ENCODE data around the gene AGPAT4.

AGPAT4 gene

GRCh38 chr6:161254464-161255253 lies 19.2 kb downstream of the AGPAT4 start:
- no peak for DNase-seq

DNA sequence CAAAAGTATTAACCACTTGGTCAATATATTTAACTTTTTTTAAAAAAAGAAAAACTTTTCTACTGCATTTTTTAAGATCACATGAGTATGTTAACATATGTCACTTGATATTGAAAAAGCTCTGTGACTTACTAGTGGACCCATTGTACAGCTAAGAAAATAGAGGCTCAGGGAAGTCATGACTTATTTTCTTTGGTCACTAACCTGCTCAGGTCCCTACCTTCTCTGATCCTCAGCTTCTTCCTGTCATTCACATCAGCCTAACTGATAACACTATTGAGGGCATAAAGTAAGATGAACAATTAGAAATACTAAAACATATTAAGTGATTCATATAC lies 19.8 kb downstream of the AGPAT4 start:
- DNase-seq: no peak

DNA sequence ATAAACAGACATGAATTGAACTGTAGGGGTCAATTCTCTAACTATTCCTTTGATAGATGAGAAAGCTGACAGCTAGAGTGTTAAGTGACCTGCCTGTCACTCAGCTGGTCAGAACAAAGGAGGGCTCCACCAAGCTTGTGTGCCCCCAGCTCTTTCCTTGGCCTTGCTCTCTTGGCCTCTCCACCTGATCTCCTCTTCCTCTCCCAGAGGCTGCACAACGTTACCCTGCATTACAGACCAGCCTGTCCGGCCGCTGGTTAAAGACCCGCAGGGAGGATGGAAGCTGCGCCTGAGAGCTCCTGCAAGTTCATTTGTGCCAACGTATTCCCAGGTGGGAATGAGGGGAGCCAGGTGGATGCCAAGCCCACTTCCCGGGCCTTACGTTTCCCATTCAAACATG lies 22.5 kb downstream of the AGPAT4 start:
- no peak for DNase-seq

GRCh38 chr6:161249327-161249726 lies 24.5 kb downstream of the AGPAT4 start:
- DNase-seq: no peak

DNA sequence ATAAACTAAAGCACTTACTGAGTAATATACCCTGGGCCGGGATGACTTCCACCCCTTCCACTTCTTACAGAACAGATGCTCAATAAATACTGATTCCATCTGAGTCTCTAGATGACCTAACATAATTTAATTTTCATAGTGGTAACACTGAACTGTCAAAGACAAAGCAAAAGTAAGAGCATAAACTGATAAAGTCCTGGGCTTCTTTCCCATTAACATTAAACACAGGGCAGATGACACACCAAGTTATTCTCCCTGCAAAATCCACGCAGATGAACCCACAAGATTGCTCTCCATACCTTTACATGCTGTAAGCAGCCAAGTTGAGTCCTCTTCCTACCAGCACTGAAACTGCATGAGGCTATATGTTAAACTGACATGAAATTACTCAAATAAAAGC lies 27.1 kb downstream of the AGPAT4 start:
- no peak for DNase-seq

GRCh38 chr6:161245363-161245762 lies 28.5 kb downstream of the AGPAT4 start:
- DNase-seq: no peak

GRCh38 chr6:161244725-161245124 lies 29.1 kb downstream of the AGPAT4 start:
- no peak for DNase-seq

DNA sequence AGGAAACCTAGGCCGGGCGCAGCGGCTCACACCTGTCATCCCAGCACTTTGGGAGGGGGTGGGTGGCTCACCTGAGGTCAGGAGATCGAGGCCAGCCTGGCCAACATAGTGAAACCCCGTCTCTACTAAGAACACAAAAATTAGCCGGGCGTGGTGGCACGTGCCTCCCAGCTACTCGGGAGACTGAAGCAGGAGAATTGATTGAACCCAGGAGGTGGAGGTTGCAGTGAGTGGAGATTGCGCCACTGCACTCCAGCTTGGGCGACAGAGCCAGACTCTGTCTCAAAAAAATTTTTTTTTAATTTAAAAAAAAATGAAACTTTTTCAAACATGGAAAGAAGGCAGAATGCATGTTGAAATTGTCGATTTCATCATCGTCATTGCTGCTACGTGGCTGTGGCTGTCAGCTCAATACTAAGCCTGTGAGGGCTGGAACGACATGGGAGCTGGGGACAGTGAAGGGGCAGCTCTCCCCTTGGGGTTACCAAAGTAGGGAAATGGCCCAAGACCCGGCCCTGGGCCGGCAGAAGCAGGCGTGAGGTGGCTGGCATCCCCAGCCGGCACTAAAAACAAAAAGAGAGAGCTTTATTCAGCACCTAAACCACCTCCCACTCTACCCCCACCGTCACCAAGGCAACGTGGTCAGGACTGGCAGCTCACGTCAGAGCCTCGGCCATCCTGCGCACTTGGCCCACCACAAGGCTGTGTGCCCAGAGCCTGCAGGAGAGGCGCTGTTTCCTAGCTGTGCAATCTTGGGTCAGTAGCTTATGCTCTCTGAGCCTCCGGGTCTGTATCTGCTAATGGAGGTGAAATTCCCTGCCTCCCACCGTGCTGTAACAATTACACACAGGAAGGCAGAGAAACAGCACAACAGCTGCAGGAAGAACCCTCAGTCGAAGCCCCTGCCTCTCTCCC lies 30.8 kb downstream of the AGPAT4 start:
- no peak for DNase-seq

- DNase-seq: no peak
Observed at GRCh38 chr6:161242113-161242512, 31.7 kb downstream of the AGPAT4 start.

DNA sequence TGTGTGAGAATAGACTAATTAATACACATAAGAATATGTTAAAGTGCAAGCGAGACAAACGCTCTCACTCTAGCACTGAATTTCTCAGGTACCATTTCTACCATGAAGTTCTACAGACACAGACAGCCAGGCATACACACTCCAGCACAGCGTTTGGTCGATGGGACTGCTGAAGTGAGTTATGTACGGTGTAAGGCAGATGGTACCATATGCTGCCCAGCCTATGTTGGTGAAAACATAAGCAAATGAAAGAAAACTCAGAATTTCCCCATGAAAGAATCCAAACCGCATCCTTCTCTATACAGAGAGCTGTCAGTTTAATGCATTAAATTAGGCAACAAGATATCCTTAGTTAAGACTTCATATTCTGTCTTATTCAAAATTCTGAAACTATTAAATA lies 34.9 kb downstream of the AGPAT4 start:
- no peak for DNase-seq

GRCh38 chr6:161238500-161238899 lies 35.4 kb downstream of the AGPAT4 start:
- DNase-seq: no peak

DNA sequence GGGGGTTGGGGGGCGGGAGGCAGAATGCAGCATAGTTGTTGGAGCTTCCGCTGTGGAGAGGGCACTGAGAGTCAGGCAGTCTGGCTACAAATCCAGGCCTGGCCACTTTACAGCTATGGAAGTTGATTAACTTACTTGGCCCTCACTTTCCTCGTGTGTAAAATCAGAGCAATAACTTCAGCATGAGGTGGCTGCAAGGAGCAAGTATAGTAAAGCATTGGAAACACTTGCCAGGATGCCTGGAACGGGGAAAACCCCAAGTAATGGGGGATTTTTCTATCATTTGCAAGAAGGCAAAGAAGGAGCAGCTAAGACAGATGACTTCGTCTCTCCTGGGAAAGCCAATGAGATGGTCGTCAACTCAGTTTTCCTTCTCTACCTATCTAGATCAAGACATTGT lies 35.8 kb downstream of the AGPAT4 start:
- DNase-seq: no peak

- DNase-seq: no peak
Observed at GRCh38 chr6:161237176-161237575, 36.7 kb downstream of the AGPAT4 start.

DNA sequence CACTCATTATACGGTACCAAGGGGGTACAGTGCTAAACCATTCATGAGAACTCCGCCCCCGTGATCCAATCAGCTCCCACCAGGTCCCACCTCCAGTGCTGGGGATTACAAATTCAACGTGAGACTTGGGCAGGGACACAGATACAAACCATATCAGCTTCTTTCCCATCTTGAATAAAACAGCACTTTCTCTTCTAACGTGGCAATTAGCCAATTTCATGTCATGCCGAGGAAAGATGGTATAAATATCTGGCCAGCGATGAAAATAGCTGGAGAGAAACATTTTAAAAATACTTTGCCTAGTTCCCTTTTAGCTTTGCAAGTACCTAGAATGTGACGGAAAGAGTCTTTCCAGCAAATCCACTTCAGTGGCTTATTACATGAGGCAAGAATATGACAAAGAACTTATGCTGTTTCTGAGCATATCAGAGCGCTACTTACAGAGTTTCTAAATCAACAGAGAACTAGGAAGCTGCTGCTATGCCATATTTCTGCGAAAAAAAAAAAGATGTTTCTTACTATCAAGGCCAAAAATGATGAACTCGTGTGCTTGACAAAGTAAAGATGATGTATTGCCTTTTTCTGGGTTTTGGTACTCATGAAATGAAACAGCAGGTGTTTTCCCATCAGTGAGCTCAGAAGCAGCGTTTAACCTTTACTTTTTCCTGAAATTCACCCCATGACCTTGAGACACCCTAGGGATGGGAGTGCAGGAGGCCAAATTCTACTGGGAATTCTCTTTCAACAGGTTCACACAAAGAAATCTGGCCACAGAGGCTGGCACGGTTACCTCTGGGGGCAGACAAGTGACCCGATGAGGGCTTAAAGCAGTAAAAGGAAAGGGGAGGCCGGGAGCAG lies 37.9 kb downstream of the AGPAT4 start:
- no peak for DNase-seq

DNA sequence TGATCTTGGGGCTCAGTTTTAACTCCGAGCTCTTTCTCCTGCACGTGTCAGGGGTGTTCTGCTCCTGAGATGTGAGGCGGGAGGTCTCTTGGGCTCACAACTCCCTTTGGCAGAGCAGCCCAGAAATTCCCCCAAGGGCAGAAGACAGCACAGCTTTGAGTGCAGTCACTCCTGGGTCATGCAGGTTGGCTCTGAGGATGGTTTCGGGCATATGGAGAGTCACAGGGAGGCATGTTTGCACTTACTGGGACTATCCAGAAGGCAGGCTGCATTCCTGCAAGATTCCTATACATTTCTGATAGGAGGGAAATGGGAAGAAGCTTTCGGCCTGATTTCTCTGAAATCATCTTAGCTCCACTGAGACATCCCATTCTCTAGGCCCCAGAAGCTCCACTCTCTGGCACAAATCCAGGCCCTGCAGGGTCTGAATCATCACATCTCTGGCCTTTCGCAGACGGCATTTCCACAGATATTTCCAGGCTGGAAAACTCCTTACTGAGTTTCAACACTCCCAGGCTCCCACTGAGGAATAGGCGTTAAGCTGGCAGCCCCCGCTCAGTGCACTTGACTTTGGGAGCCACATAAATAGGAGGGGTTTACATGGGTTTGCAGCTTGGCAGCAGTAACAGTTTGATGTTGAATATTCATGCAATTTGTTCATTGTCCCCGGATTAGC lies 39.7 kb downstream of the AGPAT4 start:
- DNase-seq: no peak

DNA sequence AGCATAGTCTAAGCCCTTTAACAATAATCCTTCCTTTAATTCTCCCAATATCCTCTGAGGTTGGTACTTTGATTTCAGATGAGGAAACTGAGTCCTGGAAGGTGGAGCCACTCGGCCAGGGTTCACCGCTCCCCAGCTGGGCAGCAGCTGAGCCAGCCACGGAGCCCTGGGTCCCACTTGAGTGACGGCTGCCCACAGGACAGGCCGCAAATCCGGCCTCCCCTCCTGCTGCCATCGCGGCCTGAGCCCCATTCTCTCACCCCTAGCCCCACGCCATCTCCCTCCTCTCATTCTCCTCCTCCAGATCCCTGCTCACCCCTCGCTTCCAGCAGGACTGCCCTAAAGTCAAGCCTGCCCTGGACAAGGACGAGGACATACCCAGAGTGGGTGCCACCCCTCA lies 41.4 kb downstream of the AGPAT4 start:
- no peak for DNase-seq

DNA sequence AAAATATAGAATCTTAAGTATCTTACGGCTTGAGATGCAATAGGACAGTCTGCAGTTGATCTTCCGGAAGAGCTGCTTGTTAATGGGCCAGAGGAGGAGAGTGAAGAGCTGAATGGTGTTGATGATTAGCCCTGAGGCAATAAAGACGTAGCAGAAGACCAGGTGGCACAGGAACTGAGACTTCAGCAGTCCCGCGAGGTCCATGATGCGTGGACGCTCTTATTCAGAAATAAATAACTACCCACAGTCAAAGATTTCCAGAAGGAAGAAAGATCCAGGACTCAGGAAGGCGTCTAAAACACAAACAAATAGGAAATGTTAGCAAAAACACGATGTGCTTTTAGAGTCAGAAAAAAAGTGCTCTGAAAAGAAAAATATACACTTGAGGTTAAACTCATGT lies 41.9 kb downstream of the AGPAT4 start:
- no peak for DNase-seq

- no peak for DNase-seq
Observed at GRCh38 chr6:161230339-161230738, 43.5 kb downstream of the AGPAT4 start.

DNA sequence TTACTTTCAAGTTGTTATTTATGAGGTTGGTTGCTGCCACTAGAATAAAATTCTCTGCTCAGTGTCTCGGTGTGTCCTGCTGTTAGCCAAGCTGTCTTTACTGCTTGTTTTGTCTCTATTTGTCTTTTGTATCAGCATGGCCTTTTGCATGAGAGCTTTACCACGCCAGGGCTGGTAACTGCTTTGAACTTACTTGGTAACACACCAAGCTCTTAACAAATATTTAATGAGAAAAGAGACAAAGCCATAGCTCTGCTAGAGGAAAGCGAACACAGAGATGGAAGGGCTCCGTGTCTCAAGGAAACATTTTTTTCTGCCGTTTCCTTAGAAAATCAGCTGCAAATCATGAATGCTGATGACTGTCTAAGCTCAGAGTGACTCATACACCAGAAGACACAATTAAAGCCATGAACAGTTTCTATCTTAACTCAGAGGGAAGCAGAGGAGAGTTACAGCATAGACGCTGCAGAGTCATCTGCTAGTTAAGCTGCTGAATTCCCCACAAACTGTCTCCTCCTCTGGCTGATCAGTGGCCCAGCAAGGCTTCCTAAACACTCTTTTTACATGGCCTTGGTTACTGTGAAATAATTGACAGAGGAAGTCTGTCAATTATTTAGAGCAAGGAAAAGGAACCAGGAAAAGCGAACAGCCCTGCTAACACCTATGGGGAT lies 44.8 kb downstream of the AGPAT4 start:
- DNase-seq: no peak

DNA sequence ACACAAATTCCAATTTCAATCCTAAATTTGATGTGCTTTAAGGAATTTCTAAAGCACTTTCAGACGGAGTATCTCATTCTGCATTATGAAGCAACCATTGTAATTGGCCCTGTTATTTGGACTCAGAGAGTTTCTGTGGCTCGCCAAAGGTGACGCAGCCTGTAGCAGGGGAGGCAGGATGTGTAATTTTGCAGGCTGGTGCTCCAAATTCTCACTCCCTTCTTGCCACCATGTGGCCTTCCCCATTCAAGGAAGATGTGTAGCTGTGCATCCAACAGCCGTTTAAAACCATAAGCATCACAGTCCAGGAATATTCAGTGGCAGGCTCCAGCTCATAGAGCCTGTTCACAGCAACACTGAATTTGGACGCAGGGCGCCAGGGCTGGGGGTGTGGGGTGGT lies 45.8 kb downstream of the AGPAT4 start:
- DNase-seq: no peak

DNA sequence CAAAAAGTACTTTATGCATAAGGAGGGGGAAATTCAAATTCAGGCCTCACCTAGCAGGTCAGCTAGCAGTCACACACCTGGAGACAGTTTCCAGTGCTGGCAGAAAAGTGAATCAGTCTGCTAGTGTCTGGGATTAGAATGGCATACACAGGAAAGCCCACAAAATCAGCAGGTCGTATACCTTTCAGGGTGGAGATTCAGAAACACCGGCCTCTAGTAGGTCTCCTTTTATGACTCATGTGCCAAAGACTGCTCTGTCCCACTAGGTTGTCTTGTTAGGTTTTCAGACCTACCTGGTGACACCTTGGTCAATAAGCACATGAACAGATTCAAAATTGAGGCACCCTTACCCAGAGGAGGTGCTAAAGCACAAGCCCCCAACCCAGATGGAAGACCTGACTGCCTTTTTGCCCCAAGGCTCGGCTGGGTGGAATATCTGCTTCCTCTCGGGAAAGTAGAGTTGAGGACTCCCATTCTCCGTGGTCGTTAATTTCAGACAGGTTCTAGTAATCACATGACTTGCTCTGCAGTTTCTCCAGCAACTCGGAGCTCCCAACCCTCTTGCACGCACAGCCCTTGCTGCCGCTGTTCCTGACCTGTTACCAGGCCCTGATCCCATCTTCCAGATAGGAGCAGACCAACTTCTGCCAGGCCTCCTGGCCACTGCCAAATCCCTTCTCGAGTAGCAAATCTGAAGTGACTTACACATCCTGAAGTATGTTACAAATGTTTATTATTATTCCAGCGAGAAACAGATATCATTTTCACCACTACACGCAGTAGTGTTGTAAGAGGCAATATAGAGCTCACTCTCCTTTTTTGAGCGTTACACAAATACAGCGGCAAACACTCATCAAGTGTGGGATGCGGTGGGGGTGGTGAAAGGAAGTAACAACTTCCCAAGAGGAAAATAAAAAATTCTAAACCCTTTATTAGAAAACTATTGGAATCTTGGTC lies 46.6 kb downstream of the AGPAT4 start:
- DNase-seq: no peak

Measured in NCI-H2227 treated with DMSO at 0.1 percent for 48 hours (cell line).